NCI-H524 (cell line): Measurements from ENCODE around the gene MTREX.

Experiments used
- DNase-seq, 2 experiments: peaks; one replicate each; lab custom pipeline; 2025; lab: John Stamatoyannopoulos, UW

The MTREX gene

DNA sequence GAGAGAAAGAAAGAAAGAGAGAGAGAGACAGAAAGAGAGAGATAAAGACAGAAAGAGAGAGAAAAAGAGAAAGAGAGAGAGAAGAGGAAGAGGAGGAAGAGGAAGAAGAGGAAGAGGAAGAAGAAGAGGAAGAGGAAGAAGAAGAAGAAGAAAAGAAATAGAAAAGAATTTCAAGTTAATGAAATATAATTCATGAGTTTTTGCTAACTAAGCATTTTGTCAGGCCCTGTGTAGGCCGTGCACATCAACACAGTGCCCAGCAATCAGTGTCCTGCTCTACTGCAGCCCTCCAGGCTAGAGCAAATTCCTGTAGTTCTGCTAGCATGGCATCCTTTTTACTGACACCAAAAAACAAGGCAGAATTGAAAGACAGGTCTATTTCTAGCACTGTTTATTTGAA is 164.9 kb downstream of the MTREX start:
- no peak for DNase-seq
